ENCODE measurements around the gene FGFR4.

The FGFR4 gene

GRCh38 chr5:177099422-177100093, 12.8 kb downstream of the FGFR4 start:
- in situ Hi-C loops (cut with HindIII; ENCODE audit: low sequenced_read_pairs): loop anchor here (25.0 kb wide), 2 partner anchors 213 to 338 kb away; partner anchors contain the start of genes GRK6, MXD3, PRELID1 and PRR7

DNA sequence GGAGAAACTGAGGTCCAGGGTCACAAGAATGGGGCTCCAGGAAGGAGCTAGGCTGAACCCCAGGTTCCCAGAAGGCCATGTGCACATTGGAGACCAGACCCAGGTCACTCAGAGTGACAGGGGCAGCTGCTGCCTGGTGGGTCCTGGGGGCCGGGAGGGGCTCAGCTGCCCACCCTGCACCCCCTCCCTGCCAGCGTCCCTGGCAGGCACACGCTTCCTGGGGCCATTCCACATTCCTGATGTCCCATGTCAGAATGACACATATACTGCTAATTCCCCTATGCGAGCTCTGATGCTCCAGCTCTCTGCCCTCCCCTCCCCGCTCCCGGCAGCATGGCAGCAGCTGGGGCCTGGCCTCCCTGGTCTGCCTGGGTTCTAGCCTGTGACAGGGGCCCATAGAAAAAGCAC, 14.0 kb downstream of the FGFR4 start:
- in situ Hi-C loops (cut with HindIII; ENCODE audit: low sequenced_read_pairs): loop anchor here (25.0 kb wide), 2 partner anchors 212 to 337 kb away; partner anchors contain the start of genes GRK6, MXD3, PRELID1 and PRR7

GRCh38 chr5:177103523-177104253, 17.0 kb downstream of the FGFR4 start:
- in situ Hi-C loops (cut with HindIII; ENCODE audit: low sequenced_read_pairs): loop anchor here (25.0 kb wide), 2 partner anchors 209 to 334 kb away; partner anchors contain the start of genes GRK6, MXD3, PRELID1 and PRR7

DNA sequence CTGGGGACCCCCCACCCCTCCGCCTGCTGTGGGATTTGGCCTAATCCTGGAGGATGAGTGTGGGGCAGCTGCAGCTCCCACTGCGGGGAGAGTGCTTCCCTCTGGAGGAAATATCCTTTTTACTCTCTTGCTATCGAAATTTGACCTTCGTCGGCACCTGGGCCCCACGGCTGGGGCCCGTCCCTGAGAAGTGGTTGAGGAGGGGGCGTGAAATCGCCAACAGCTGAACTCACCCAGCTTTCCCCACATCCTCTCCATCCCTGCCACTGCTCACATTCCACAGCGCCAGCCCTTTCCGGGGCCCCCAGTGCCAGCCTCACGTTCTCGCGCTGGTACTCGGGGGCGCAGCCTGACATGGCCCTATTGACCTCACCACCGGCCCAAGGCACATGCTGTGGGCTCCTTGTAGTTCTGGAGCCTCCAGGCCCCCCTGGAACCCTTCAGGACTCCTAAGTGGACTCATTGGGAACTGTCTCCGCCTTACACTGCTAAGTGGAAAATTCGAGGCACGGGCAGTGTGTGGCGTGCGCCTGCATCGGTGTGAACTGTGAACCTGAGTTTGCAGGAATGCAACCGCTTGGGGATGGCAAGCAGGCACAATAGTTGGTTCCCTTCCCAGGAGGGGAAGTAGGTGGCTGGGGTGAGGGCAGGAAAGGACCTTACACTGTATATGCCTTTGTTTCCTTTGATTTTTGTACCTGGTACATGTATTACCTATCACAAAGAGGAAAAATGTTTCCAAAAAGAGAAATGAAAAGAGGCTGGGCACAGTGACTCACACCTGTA, 19.2 kb downstream of the FGFR4 start:
- in situ Hi-C loops (cut with HindIII; ENCODE audit: low sequenced_read_pairs): loop anchor here (25.0 kb wide), 2 partner anchors 206 to 331 kb away; partner anchors contain the start of genes GRK6, MXD3, PRELID1 and PRR7

DNA sequence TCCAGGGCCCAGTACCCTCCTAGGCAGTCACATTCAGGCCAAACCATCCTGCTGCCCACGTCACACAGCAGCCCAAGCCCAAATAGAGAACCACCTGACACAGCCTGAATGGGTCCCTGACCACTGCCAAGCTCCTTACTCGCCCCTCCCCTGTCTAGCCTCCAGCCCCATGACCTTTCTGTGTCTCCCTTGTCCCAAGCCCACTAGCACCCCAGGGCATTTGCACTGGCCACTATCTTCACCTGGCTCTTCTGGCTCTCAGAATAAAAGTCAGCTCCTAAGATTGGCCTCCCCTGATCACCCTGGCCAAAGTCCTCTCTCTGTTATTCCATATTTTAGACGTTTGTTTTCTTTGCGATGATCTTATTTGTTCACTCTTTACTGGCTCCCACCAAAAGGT, 20.4 kb downstream of the FGFR4 start:
- in situ Hi-C loops (cut with HindIII; ENCODE audit: low sequenced_read_pairs): loop anchor here (25.0 kb wide), 2 partner anchors 205 to 330 kb away; partner anchors contain the start of genes GRK6, MXD3, PRELID1 and PRR7

GRCh38 chr5:177109810-177110209, 23.1 kb downstream of the FGFR4 start:
- in situ Hi-C loops (cut with HindIII; ENCODE audit: low sequenced_read_pairs): loop anchor here (5.0 to 25.0 kb wide), 3 partner anchors 38 to 327 kb away; partner anchors contain the start of genes GRK6, MXD3, PRELID1 and PRR7

DNA sequence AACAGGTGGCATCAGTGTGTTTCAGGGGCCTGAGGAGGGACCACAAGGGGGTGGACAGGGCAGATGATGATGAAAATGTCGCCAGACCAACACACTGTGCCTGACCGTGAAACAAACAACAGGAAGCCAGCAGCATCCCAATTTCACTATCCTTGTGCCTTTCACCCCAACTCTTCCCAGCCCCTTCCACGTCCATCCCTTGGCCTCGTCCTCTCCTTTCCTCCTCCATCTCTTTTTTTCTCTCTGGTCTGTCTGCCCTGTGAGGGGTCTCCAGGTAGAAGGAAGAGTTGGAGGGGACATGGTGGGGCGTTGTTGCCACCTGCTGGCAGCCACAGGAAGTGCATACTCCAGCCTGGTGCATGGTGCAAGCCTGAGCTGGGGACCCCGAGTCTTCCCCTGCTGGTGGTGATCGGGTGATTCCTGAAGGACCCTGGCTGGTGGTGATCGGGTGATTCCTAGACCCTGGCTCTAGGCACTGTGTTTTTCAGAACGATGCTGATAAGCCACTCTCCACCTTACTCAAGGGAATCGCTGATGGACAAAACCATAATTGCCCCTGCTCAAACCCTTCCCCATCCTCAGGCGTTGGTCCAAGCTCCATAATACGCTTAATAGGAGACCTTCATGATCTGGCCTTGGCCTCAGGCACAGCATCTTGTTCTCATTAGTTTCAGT, 25.1 kb downstream of the FGFR4 start:
- in situ Hi-C loops (cut with HindIII; ENCODE audit: low sequenced_read_pairs): loop anchor here (5.0 to 25.0 kb wide), 3 partner anchors 40 to 325 kb away; partner anchors contain the start of genes GRK6, MXD3, PRELID1 and PRR7

- in situ Hi-C loops (cut with HindIII; ENCODE audit: low sequenced_read_pairs): loop anchor here (5.0 to 25.0 kb wide), 3 partner anchors 40 to 325 kb away; partner anchors contain the start of genes GRK6, MXD3, PRELID1 and PRR7
Observed at GRCh38 chr5:177112589-177113220, 26.0 kb downstream of the FGFR4 start.

DNA sequence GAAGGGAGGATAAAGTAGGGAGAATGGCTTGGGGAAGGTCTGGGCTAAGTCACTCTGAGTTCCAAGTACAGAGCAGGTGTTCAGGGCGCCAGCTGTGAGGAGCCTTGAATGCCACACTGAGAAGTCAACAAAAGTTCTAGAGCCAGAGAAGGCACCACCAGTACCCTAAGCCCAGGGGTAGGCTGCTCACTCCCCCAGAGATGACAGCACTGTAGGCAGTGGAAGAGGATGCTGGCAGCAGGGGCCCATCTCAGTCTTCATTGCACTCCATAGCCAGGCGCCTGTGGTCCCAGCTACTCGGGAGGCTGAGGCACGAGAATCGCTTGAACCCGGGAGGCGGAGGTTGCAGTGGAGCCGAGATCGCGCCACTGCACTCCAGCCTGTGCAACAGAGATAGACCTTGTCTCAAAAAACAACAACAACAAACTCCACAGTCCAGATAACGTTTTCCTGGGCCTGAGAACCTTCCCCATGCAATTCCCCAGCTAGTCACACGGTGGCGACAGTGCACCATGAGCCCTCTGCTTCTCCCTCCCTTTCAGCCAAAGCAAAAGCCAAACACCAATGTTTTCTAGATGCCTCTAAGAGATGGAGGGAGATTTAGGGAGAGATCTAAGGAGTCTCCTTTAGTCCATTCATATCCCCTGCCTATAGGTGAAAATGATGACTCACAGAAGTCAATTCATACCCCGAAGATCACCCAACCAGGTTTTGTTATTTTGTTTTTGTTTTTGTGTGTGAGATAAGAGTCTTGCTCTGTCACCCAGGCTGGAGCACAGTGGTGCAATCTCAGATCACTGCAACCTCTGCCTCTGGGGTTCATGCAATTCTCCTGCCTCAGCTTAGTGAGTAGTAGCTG, 27.1 kb downstream of the FGFR4 start:
- in situ Hi-C loops (cut with HindIII; ENCODE audit: low sequenced_read_pairs): loop anchor here (5.0 to 25.0 kb wide), 3 partner anchors 41 to 324 kb away; partner anchors contain the start of genes GRK6, MXD3, PRELID1 and PRR7

GRCh38 chr5:177116631-177117373, 30.1 kb downstream of the FGFR4 start:
- in situ Hi-C loops (cut with HindIII; ENCODE audit: low sequenced_read_pairs): loop anchor here (25.0 kb wide), 2 partner anchors 195 to 320 kb away; partner anchors contain the start of genes GRK6, MXD3, PRELID1 and PRR7

- in situ Hi-C loops (cut with HindIII; ENCODE audit: low sequenced_read_pairs): loop anchor here (25.0 kb wide), 2 partner anchors 195 to 320 kb away; partner anchors contain the start of genes GRK6, MXD3, PRELID1 and PRR7
Observed at GRCh38 chr5:177117441-177118045, 30.8 kb downstream of the FGFR4 start.

DNA sequence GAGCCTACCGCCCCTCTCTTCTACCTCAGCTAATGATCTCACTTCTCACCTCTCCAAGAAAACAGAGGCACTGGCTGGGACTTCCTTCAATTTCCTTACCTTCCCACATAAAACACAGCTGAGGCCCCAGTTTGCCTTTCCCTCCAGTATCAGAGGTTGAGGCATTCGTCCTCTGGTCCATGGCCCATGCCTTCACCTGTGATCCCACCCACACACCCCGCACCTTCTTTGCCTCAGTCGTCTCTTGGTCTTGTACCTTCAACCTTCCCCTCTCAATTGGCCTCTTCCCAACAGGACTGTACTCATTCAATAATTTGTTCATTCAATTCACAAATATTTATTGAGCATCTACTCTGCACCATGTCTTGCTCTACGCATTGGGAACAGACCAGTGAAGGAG, 35.9 kb downstream of the FGFR4 start:
- in situ Hi-C loops (cut with HindIII; ENCODE audit: low sequenced_read_pairs): loop anchor here (10.0 to 25.0 kb wide), 3 partner anchors 132 to 315 kb away; partner anchors contain the start of genes GRK6, MXD3, PRELID1 and PRR7

DNA sequence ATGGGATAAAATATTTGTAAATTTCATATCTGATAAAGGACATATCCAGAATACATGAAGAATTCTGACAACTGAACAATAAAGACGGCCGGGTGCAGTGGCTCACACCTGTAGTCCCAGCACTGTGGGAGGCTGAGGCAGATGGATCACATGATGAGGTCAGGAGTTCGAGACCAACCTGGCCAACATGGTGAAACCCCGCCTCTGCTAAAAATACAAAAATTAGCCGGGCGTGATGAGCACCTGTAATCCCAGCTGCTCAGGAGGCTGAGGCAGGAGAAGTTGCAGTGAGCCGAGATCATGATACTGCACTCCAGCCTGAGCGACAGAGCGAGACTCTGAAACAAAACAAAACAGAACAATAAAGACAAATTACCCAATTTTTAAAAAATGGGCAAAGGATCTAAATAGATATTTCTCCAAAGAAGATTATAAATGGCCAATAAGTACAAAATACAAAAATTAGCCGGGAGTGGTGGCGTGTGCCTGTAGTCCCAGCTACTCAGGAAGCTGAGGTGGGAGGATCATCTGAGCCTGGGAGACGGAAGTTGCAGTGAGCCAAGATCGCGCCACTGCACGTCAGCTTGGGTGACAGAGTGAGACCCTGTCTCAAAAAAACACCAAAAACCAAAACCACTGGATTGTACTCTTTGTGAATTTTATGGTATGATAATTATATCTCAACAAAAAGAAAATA, 37.2 kb downstream of the FGFR4 start:
- in situ Hi-C loops (cut with HindIII; ENCODE audit: low sequenced_read_pairs): loop anchor here (10.0 to 25.0 kb wide), 3 partner anchors 131 to 313 kb away; partner anchors contain the start of genes GRK6, MXD3, PRELID1 and PRR7

DNA sequence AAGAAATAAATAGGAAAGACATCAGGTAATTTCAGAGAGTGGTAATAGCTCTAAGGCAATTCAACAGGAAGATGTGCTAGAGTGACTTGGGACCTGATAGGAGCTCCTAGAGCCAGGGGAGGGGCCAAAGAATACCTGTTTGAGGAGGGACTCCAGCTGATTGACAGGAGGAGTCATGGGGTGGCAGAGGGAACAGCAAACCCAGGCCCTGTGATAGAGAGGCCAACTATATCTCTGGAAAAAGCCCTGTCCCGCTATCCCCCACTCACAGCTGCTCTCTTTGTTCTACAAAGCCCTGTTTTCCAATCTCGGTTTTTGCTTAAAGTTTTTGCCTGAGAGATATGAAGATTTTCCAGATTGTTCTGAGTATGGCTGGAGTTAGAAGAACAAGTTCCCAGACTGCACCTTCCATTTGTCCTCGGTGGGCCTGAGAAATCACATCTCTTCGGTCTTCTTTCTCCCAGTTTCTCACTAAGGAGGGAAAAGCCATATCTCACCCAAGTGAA, 37.8 kb downstream of the FGFR4 start:
- in situ Hi-C loops (cut with HindIII; ENCODE audit: low sequenced_read_pairs): loop anchor here (10.0 to 25.0 kb wide), 3 partner anchors 130 to 313 kb away; partner anchors contain the start of genes GRK6, MXD3, PRELID1 and PRR7

DNA sequence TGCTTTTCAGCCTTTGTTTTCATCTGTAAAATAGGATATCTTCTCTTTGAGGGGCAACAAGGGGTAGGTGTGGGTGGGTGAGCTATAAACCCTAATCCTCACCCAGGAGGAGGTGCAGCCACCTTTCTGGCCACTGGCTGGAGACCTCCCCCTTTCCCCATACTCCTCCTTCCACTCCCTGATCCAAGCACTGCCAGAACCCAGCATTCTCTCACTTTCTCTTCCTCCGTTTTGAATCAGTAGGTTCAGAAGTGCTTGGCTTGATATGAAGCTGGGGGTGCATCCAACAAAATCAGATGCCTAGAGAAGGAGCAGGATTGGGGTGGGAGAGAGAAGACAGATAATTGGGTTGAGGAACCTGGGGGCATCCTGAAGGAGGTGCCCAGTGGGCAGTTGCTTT, 40.1 kb downstream of the FGFR4 start:
- in situ Hi-C loops (cut with HindIII; ENCODE audit: low sequenced_read_pairs): loop anchor here (10.0 kb wide), 1 partner anchor 128 kb away; no protein-coding TSS in a partner anchor

DNA sequence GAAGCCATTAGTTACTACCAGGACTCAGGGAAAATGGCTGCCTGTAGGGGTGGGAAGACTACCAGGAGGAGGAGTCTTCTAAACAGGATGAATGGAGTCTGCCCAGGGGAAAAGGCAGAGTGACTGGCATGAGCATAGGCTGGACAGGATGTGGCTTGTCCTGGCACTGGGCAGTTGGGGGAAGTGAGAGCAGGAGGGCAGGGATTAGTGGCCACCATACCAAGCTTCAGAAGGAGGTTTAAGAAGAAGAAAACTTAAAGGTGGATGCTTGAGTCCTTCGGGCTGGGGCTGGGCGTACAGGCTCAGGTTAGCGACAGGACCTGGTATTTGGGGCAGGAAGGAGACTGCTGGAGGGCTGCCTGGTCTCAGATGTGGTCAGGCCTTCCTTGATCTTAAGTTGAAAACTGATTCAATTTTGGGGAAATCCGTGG, 41.9 kb downstream of the FGFR4 start:
- in situ Hi-C loops (cut with HindIII; ENCODE audit: low sequenced_read_pairs): loop anchor here (10.0 kb wide), 1 partner anchor 126 kb away; no protein-coding TSS in a partner anchor
